ENCODE data around the gene SIGLEC1.

The SIGLEC1 gene

GRCh38 chr20:3728354-3728753 is 16.0 kb upstream of the SIGLEC1 start:
- DNase-seq (ENCODE audit: insufficient read length, low spot score) (no peak), FAIRE-seq (no peak)
- no peak for TF ChIP-seq CTCF (IDR thresholded peaks at IDR 0.05; ENCODE audit: insufficient read depth, missing control alignments)

GRCh38 chr20:3727401-3728021 is 15.1 kb upstream of the SIGLEC1 start:
- no peak for FAIRE-seq
- TF ChIP-seq CTCF (IDR thresholded peaks at IDR 0.05; ENCODE audit: insufficient read depth, missing control alignments): no peak
- DNase-seq (ENCODE audit: insufficient read length, low spot score): no peak

- no peak for TF ChIP-seq CTCF (IDR thresholded peaks at IDR 0.05; ENCODE audit: insufficient read depth, missing control alignments)
- no peak for DNase-seq (ENCODE audit: insufficient read length, low spot score)
- FAIRE-seq: no peak
Measured at GRCh38 chr20:3724356-3724755, 12.0 kb upstream of the SIGLEC1 start.

GRCh38 chr20:3723284-3723683 is 10.9 kb upstream of the SIGLEC1 start:
- TF ChIP-seq CTCF (IDR thresholded peaks at IDR 0.05; ENCODE audit: insufficient read depth, missing control alignments): no peak
- no peak for DNase-seq (ENCODE audit: insufficient read length, low spot score)
- no peak for FAIRE-seq

- TF ChIP-seq CTCF (IDR thresholded peaks at IDR 0.05; ENCODE audit: insufficient read depth, missing control alignments): no peak
- FAIRE-seq: no peak
- no peak for DNase-seq (ENCODE audit: insufficient read length, low spot score)
Measured at GRCh38 chr20:3721912-3722311, 9.5 kb upstream of the SIGLEC1 start.

GRCh38 chr20:3720626-3721025 is 8.2 kb upstream of the SIGLEC1 start:
- no peak for TF ChIP-seq CTCF (IDR thresholded peaks at IDR 0.05; ENCODE audit: insufficient read depth, missing control alignments)
- FAIRE-seq (no peak), DNase-seq (ENCODE audit: insufficient read length, low spot score) (no peak)

GRCh38 chr20:3720068-3720467 is 7.7 kb upstream of the SIGLEC1 start:
- DNase-seq (ENCODE audit: insufficient read length, low spot score): no peak
- no peak for FAIRE-seq
- no peak for TF ChIP-seq CTCF (IDR thresholded peaks at IDR 0.05; ENCODE audit: insufficient read depth, missing control alignments)

Data from D721Med (cell line).